AG04449 (cell line): Measurements from ENCODE around the gene CD207.

Source experiments
- CTCF ChIA-PET: fragments of 350-600 bp; formaldehyde crosslinking; extraction: SDS; loops from one replicate; lab custom pipeline; 2021; ENCODE audit warnings: antibody characterized with exemption; lab: Yijun Ruan, JAX
- POLR2A ChIA-PET: fragments of 400-600, 350-600 bp; formaldehyde crosslinking; extraction: SDS; loops from one replicate; lab custom pipeline; 2020; ENCODE audit warnings: antibody characterized with exemption, inconsistent platforms; lab: Yijun Ruan, JAX
- DNase-seq: peaks from one replicate; pipeline ENCODE4 v3.0.0-alpha.2; 2010; ENCODE audit warnings: low read depth, low spot score
- H3K4me3 ChIP-seq: 2 replicates; pipeline ENCODE4 v1.5.1; 2011; ENCODE audit warnings: low read depth, mild to moderate bottlenecking, control low read depth, low read length
- CTCF ChIP-seq: IDR thresholded peaks from one replicate; pipeline ENCODE4 v1.5.1; 2011; ENCODE audit warnings: mild to moderate bottlenecking, moderate library complexity, low read length, control low read depth, inconsistent platforms; ENCODE audit not compliant: insufficient read depth; ENCODE audit errors: missing control alignments

The CD207 gene

DNA sequence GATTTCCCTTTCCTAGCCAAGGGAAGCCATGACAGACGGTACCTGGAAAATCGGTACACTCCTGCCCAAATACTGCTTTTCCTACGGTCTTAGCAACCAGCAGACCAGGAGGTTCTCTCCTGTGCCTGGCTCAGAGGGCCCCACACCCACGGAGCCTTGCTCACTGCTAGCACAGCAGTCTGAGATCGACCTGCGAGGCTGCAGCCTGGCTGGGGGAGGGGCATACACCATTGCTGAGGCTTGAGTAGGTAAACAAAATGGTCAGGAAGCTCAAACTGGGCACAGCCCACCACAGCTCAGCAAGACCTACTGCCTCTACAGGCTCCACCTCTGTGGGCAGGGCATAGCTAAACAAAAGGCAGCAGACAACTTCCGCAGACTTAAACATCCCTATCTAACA, 6.8 kb upstream of the CD207 start:
- ChIA-PET CTCF (interaction anchor here (1.4 kb wide), 1 partner anchor 43 kb away, joined by 3 read pairs; no protein-coding TSS in a partner anchor), POLR2A (no interaction called here)
- DNase-seq: no peak
- no peak for TF ChIP-seq CTCF
- no peak overlapping the region for H3K4me3 ChIP-seq

DNA sequence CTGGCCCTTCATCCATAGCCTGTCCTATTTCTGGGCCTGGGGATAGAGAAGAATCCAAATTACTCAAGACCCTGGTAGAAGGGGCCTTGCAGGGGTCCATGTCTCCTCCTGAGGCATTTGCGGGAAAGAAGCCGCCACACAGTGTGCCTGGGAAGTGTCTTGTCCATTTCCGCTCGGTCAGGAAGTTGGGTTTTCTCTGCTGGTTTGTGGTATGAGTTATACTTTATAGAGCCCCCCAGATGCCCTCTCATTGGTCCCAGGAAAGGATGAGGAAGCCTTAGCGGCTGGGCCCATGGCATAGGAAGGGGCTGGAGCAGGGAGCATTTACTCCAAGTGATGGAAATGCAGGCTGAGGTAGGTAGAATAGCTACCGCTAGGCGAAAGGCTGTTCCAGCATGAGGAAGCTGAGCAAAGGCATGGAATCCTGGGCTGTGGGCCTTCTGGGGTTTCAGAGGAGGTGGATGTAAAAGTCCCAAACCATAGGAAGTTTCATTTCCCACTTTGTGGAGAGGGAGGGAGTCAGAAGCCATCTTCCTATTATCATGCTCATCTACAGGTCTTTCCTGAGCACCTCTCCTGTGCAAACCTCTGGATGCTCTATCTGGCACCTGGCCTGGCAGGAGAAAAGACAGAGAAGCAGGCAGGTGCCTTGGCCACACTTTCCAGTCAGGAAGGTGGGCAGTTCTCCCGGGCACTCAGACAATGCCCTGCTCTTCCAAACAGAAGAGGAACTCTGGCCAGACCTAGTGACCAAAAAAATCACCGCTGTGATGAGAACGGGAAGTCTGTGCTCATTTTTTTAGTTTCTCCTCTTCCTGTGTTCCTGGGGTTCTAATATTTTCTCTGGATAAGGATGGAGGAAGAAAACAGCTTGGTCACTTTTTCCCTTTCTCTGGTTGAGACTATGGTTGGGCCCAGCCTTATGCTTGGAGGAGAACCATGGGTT, 2.6 kb upstream of the CD207 start:
- CTCF ChIA-PET: no interaction called here

GRCh38 chr2:70834881-70835280, 735 bp downstream of the CD207 start:
- no peak for TF ChIP-seq CTCF
- no peak overlapping the region for H3K4me3 ChIP-seq
- ChIA-PET CTCF (no interaction called here), POLR2A (no interaction called here)
- no peak for DNase-seq

More for the DNA sequence above, 2.6 kb upstream of the CD207 start:
- no peak overlapping the region for H3K4me3 ChIP-seq
- TF ChIP-seq CTCF: no peak
- no peak for DNase-seq
- POLR2A ChIA-PET: no interaction called here

DNA sequence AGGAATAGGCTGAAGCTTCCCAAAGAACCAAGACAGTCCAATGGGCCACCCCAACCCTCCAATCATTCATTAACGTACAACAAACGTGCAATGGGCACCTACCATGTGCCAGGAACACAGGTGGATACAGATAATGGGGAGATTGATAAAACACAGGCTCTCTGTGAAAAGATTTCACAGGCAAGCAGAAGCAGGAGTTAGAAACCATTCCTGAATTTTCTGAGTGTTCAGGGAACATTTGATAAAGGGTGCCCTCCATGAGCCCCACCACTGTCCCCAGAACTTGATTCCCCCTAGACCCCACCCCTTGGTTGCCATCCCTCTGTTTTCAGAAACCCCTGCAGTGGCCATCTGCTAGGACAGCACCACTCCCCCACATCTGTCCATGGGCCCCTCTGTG, 1.5 kb downstream of the CD207 start:
- no peak for DNase-seq
- CTCF ChIA-PET: no interaction called here
- no peak for TF ChIP-seq CTCF
- POLR2A ChIA-PET: no interaction called here
- no peak overlapping the region for H3K4me3 ChIP-seq

- CTCF ChIA-PET: no interaction called here
- no peak for DNase-seq
- TF ChIP-seq CTCF: no peak
- no peak overlapping the region for H3K4me3 ChIP-seq
- POLR2A ChIA-PET: no interaction called here
Measured at GRCh38 chr2:70833246-70833645, 2.4 kb downstream of the CD207 start.

GRCh38 chr2:70832386-70832785, 3.2 kb downstream of the CD207 start:
- no peak overlapping the region for H3K4me3 ChIP-seq
- ChIA-PET CTCF (no interaction called here), POLR2A (no interaction called here)
- TF ChIP-seq CTCF: no peak
- DNase-seq: no peak
